K562 (cell line): ENCODE results near the gene GLRX5. TPM values are rescaled to one million over a fixed set of nuclear protein-coding genes. Genes with fewer than 3 reads are reported as not detected.

ENCODE experiments used
- BRF1 ChIP-seq: IDR thresholded peaks from 3 replicates; pipeline ENCODE4 v1.6.1; 2011; ENCODE audit warnings: borderline replicate concordance, mild to moderate bottlenecking; ENCODE audit not compliant: insufficient read length; ENCODE audit errors: extremely low read depth
- COPS2 ChIP-seq: fragments of 450-650 bp; conservative IDR thresholded peaks from 2 replicates; pipeline ENCODE4 v1.6.1; 2016; ENCODE audit warnings: mild to moderate bottlenecking, moderate library complexity
- CREB3L1 ChIP-seq: fragments of 450-650 bp; IDR thresholded peaks from 2 replicates; pipeline ENCODE4 v1.6.1; 2014; ENCODE audit warnings: low read depth, mild to moderate bottlenecking, moderate library complexity, borderline replicate concordance
- HDAC8 ChIP-seq: fragments of 450-650 bp; IDR thresholded peaks from 2 replicates; pipeline ENCODE4 v1.6.1; 2016; ENCODE audit warnings: mild to moderate bottlenecking, missing genetic modification characterization, moderate library complexity, missing compliant biosample characterization
- HMBOX1 ChIP-seq: sonication (generic); IDR thresholded peaks from 2 replicates; pipeline ENCODE4 v1.6.1; 2016
- HMGN3 ChIP-seq: IDR thresholded peaks from 2 replicates; pipeline ENCODE4 v1.6.1; 2011; ENCODE audit warnings: borderline replicate concordance, low read depth, mild to moderate bottlenecking, mixed read lengths, low read length; ENCODE audit not compliant: insufficient read length; ENCODE audit errors: extremely low read depth
- MTA1 ChIP-seq: fragments of 450-650 bp; IDR thresholded peaks from 2 replicates; pipeline ENCODE4 v1.6.1; 2017; ENCODE audit warnings: borderline replicate concordance
- NEUROD1 ChIP-seq: fragments of 150-350 bp; IDR thresholded peaks from 2 replicates; pipeline ENCODE4 v1.6.1; 2014; ENCODE audit warnings: borderline replicate concordance, low read length, low read depth; ENCODE audit not compliant: partially characterized antibody
- PKNOX1 ChIP-seq: fragments of 450-650 bp; IDR thresholded peaks from 2 replicates; pipeline ENCODE4 v1.6.1; 2016
- RBFOX2 ChIP-seq: fragments of 200-400 bp; formaldehyde crosslinking; IDR thresholded peaks from 2 replicates; pipeline ENCODE4 v1.6.1; 2017; ENCODE audit warnings: low read depth, mild to moderate bottlenecking, low read length, moderate library complexity
- RREB1 ChIP-seq: fragments of 250-450 bp; sonication (Bioruptor Pico); IDR thresholded peaks from 2 replicates; pipeline ENCODE4 v1.4.0; 2020
- SUPT5H ChIP-seq: fragments of 450-650 bp; IDR thresholded peaks from 2 replicates; pipeline ENCODE4 v1.6.1; 2016
- THRA ChIP-seq: fragments of 450-650 bp; IDR thresholded peaks from 2 replicates; pipeline ENCODE4 v1.6.1; 2017; ENCODE audit warnings: mild to moderate bottlenecking, moderate library complexity
- ZFX ChIP-seq: sonication (generic); formaldehyde crosslinking; IDR thresholded peaks from 2 replicates; pipeline ENCODE4 v1.8.0; 2022; ENCODE audit warnings: mild to moderate bottlenecking, missing genetic modification reagents, moderate library complexity
- ZNF239 ChIP-seq: fragments of 250-450 bp; sonication (Bioruptor Pico); IDR thresholded peaks from 2 replicates; pipeline ENCODE4 v1.4.0; 2020; ENCODE audit warnings: mild to moderate bottlenecking
- polyA plus RNA-seq, 8 experiments: library from polyadenylated mRNA; depleted of rRNA in 4 of 8; stranded (reverse) in 5 of 8; unstranded in 3 of 8; fragments of >200 nt; fragmentation: Nextera tagmentation in 2 of 8; fragmentation: Illumina TruSeq in 1 of 8; extraction: Ambion mirVana in 2 of 8; extraction: Trizol in 1 of 8; gene quantifications; 2 replicates each; pipeline versions ENCODE4 v1.2.1 to v1.2.3, GENCODE V29; 2011 to 2014; ENCODE audit warnings: inconsistent platforms in 1 of 8, missing spikeins in 1 of 8
- total RNA-seq, 7 experiments: library from RNA; depleted of rRNA in 6 of 7; stranded (reverse); fragments of >200 nt in 6 of 7; fragmentation: Illumina TruSeq in 2 of 7; extraction: Trizol in 2 of 7; gene quantifications; 2 replicates each; pipeline versions ENCODE4 v1.2.1 to v1.2.3, GENCODE V29; 2011 to 2021; ENCODE audit warnings: low replicate concordance in 1 of 7

Gene GLRX5
- total and polyA plus RNA-seq, 9 of the 15 experiments (the other 6 are each of a cell fraction or from before 2014, with no cell fraction given), result 16.7 to 96.8 (median 66.8) TPM

- TF ChIP-seq BRF1 (no peak), MTA1 (no peak), ZNF239 (CRISPR knock-in tag) (no peak), RBFOX2 (peak; percentile 90), ZFX (peak; percentile 69), NEUROD1 (peak; percentile 97), RREB1 (CRISPR knock-in tag) (no peak), THRA (no peak), PKNOX1 (peak; percentile 99), HDAC8 (tag) (no peak), HMBOX1 (no peak), SUPT5H (peak; percentile 73), CREB3L1 (peak; percentile 67), HMGN3 (no peak), COPS2 (no peak)
Observed at GRCh38 chr14:95534299-95535225, at the start of gene GLRX5 (continued).
